GM12872 (cell line): ENCODE measurements around the gene MET.
A peak's percentile ranks its signal among the peaks of the same experiment; 100 is the strongest.

Source experiments
- TF ChIP-seq, protein P1 (sequence below): IDR thresholded peaks from 3 replicates; pipeline ENCODE4 v1.5.1; 2011; ENCODE audit warnings: low read depth, mild to moderate bottlenecking, low read length, moderate library complexity; ENCODE audit not compliant: insufficient read depth

MET gene

DNA sequence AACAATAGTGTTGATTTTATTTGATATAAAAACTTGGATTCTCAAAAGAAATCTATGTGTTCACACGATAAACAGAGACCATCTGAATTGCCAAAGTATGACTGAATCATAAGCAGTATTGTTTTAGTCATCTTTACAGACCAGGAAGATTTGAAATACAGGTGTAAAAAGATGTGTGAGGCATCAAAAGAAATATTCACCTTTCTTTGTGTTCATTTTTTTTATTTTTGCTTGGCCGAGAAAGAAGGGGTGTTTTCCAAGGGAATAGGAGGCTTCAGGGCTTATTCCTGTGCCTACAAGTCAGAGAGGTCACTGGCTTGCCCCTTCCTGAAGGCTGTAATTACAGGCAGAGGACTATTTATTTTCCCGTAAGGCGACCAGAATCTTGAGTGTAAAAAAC is 37.3 kb downstream of the MET start:
- TF ChIP-seq, protein P1, sequence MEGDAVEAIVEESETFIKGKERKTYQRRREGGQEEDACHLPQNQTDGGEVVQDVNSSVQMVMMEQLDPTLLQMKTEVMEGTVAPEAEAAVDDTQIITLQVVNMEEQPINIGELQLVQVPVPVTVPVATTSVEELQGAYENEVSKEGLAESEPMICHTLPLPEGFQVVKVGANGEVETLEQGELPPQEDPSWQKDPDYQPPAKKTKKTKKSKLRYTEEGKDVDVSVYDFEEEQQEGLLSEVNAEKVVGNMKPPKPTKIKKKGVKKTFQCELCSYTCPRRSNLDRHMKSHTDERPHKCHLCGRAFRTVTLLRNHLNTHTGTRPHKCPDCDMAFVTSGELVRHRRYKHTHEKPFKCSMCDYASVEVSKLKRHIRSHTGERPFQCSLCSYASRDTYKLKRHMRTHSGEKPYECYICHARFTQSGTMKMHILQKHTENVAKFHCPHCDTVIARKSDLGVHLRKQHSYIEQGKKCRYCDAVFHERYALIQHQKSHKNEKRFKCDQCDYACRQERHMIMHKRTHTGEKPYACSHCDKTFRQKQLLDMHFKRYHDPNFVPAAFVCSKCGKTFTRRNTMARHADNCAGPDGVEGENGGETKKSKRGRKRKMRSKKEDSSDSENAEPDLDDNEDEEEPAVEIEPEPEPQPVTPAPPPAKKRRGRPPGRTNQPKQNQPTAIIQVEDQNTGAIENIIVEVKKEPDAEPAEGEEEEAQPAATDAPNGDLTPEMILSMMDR = no peak

DNA sequence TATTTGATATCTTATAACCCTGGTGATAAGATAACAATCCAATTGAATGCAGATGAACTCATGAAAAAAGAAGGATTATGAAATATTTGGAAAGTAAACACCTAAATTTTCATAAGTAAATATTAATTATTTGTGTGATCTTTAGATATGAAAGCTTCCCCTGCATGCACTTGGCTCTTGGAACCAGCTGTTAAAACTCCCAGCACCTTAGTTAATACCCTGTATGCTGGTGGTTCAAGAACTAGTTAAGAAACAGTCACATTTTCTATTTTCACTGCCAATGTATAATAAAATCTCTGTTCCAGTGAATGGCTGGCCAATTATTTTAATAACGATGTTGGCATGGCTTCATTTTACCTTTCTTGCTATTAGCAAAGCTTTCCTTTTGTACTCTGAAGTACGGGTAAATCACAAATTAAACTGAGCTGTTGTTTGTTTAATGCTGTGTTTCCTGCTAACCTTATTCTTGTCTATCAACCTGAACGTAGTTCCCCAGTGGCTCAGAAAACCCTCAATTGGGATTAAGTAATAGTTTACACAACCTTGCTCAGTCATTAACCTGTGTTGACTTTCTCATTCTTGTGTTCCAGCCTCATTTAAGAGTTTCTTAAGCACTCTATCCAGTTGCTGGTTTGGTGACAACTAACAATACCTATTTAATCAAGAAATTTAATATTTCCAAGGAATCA is 38.9 kb downstream of the MET start:
- TF ChIP-seq, protein P1 = no peak

GRCh38 chr7:116711790-116712189 is 39.8 kb downstream of the MET start:
- TF ChIP-seq, protein P1 = no peak

GRCh38 chr7:116713500-116713899 is 41.5 kb downstream of the MET start:
- TF ChIP-seq, protein P1 = no peak

GRCh38 chr7:116713918-116714317 is 41.9 kb downstream of the MET start:
- TF ChIP-seq, protein P1 = no peak

DNA sequence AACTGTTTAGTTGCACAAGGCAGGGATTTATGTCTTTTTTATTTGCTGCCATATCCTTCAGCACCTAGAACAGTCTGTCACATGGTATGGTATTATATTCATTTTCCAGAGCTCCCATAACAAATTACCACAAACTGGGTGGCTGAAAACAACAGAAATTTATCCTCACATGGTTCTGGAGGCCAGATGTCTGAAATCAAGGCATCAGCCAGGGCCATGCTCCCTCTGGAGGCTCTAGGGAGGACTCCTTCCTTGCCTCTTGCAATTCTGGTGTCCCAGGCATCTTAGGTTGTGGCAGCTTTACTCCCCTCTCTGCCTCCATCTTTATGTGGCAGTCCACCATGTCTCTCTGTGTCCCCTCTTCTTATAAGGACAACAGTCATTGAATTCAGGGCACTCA is 43.1 kb downstream of the MET start:
- TF ChIP-seq, protein P1 = 0 out of 3 replicates have a peak, but pooled peaks have one; percentile 3

DNA sequence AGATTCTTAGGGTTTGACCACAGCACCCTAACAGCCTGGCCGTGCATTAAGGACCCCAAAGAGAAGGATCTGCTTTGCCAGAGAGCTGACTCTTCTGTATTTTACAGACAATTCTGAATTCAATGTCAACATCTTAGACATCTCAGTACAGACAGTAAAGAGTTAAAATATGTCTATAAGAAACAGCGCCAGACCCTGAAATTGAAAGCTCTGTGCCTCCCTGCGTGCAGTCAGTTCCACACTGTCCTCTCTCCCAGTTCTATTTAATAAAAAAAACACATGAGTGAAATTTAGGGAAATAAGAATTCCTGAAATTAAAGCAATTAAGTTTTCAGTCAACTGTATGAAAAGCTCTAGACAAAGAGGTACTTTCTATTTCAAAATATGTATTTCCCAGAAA is 45.1 kb downstream of the MET start:
- TF ChIP-seq, protein P1 = no peak
